ENCODE results near the gene ACOXL. TPM values are rescaled to one million over a fixed set of nuclear protein-coding genes. Genes with fewer than 3 reads are reported as not detected.

ACOXL gene
- total RNA-seq, 2 experiments from 2014 or later = 0.14 to 0.56 TPM

GRCh38 chr2:110992886-110993285 is 260.5 kb downstream of the ACOXL start:
- intact Hi-C loops (cut with micrococcal nuclease) = no loop called here
- TF ChIP-seq CTCF (IDR thresholded peaks at IDR 0.05) = no peak
- ATAC-seq (no peak), DNase-seq (no peak)
- H3K4me3 Mint-ChIP-seq = no peak overlapping the region
- H3K27me3 Mint-ChIP-seq = peaks cover 1% of the 10 kb centered on the region
- CTCF ChIA-PET = no interaction called here
- no peaks in the 10 kb centered on the region for H3K36me3 Mint-ChIP-seq (ENCODE audit: low read depth)
- peaks cover 18% of the 10 kb centered on the region for H3K4me1 Mint-ChIP-seq (ENCODE audit: low read depth)
- POLR2A ChIA-PET = no interaction called here
- H3K27ac Mint-ChIP-seq = no peak overlapping the region
- peaks cover 9% of the 10 kb centered on the region for H3K9me3 Mint-ChIP-seq

- peaks cover 18% of the 10 kb centered on the region for H3K4me1 Mint-ChIP-seq (ENCODE audit: low read depth)
- CTCF ChIA-PET = no interaction called here
Observed at GRCh38 chr2:110993557-110994231, 261.3 kb downstream of the ACOXL start.

GRCh38 chr2:110994250-110994961 is 262.0 kb downstream of the ACOXL start:
- DNase-seq = no peak
- ChIA-PET CTCF (no interaction called here), POLR2A (interaction anchor here (0.6 to 1.1 kb wide), 3 partner anchors 45 to 154 kb away, joined by 3 to 4 read pairs (median 3); no protein-coding TSS in a partner anchor)
- peaks cover 7% of the 10 kb centered on the region for H3K9me3 Mint-ChIP-seq
- ATAC-seq = peak; percentile 42
- no peaks in the 10 kb centered on the region for H3K27me3 Mint-ChIP-seq
- H3K4me1 Mint-ChIP-seq (ENCODE audit: low read depth) = peaks cover 18% of the 10 kb centered on the region
- no peak overlapping the region for H3K27ac Mint-ChIP-seq
- no peaks in the 10 kb centered on the region for H3K36me3 Mint-ChIP-seq (ENCODE audit: low read depth)
- TF ChIP-seq CTCF (IDR thresholded peaks at IDR 0.05) = no peak
- intact Hi-C loops (cut with micrococcal nuclease) = no loop called here
- H3K4me3 Mint-ChIP-seq = no peak overlapping the region

More at GRCh38 chr2:110993557-110994231, 261.3 kb downstream of the ACOXL start:
- no peaks in the 10 kb centered on the region for H3K36me3 Mint-ChIP-seq (ENCODE audit: low read depth)
- H3K4me3 Mint-ChIP-seq = no peak overlapping the region
- peak; percentile 51 for ATAC-seq
- intact Hi-C loops (cut with micrococcal nuclease) = no loop called here
- H3K9me3 Mint-ChIP-seq = peaks cover 8% of the 10 kb centered on the region
- H3K27me3 Mint-ChIP-seq = no peaks in the 10 kb centered on the region
- POLR2A ChIA-PET = interaction anchor here (0.6 to 1.1 kb wide), 2 partner anchors 50 to 155 kb away, joined by 3 read pairs; no protein-coding TSS in a partner anchor
- H3K27ac Mint-ChIP-seq = no peak overlapping the region
- TF ChIP-seq CTCF (IDR thresholded peaks at IDR 0.05) = no peak
- peak; percentile 31 for DNase-seq

DNA sequence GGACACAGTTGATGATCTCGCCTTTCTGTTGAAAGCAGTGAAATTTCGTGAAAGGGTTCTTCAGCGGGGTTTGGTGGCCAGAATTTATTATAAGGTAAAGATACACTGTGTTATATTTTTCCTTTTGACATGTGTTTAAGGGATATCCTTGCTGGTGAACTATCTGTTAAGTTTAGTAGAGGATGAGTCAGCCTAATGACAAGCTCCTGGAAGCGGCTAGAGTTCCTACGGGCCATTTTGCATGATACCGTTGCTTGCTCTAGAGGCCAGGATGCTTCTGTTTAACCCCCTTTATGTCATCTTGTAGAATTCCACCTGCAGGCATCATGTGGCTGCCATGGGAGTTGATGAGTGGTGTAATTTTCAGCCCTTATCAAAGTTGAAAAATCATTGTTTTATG is 263.5 kb downstream of the ACOXL start:
- ATAC-seq (no peak), DNase-seq (no peak)
- H3K27me3 Mint-ChIP-seq = peaks cover 1% of the 10 kb centered on the region
- H3K4me1 Mint-ChIP-seq (ENCODE audit: low read depth) = peaks cover 18% of the 10 kb centered on the region
- ChIA-PET CTCF (no interaction called here), POLR2A (no interaction called here)
- no peak overlapping the region for H3K4me3 Mint-ChIP-seq
- no peak overlapping the region for H3K27ac Mint-ChIP-seq
- no peak for TF ChIP-seq CTCF (IDR thresholded peaks at IDR 0.05)
- intact Hi-C loops (cut with micrococcal nuclease) = no loop called here
- H3K9me3 Mint-ChIP-seq = peaks cover 7% of the 10 kb centered on the region
- no peaks in the 10 kb centered on the region for H3K36me3 Mint-ChIP-seq (ENCODE audit: low read depth)

Data from activated CD8-positive, alpha-beta T cell treated with anti-CD3 and anti-CD28 coated beads for 36 hours (primary cell).